Bladder microvascular endothelial cell (primary cell): ENCODE data around the gene NKAP. TPM values are rescaled to one million over a fixed set of nuclear protein-coding genes. Genes with fewer than 3 reads are reported as not detected.

Experiments used
- total RNA-seq: library from RNA; depleted of rRNA; stranded (reverse); fragments of >200 nt; gene quantifications from 2 replicates; pipeline ENCODE4 v1.2.3, GENCODE V29; 2014

Gene NKAP
- 2.9 and 3.1 TPM in 2 replicates for total RNA-seq

DNA sequence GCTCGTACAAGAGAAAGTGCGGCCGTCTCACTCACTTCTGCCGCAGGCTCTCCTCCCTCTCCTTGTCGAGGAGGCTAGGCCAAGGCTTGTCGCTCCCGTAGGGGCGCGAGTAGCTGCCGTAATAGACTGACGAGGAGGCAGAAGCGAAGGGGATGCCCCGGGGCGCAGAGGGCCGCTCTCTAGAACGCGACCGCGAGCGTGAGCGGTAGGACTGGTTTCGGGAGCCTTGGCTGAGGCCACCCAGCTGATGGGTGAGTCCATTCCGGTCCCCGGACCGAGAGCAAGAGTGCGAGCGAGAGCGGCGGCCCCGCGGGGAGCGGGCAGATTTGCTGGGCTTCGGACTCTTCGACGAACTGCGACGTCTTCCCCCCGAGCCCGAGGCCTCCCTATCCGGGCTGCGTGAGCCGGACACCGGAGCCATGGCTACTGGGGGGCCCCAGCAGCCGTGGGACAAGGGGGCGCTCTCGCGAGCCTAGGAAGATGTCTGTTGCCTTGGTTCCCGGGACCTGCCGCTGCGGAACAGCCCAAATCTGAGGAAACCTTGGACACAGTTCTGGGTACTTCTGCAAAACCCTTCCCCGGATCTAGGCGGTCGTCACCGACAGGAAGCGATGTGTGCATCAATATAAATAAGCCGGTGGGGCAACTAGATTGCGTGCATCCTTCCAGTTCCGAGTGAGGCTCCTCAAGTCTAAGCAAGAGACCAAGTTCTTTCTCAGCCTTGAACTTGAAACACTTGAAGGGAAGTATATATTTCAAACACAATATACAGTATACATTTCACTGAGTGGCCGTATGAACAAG lies at the start of gene NKAP:
TSS of gene NKAP (minus strand) at position 567 of the 804 bp plus-strand sequence. CDS start at position 421, 146 bp downstream.

DNA sequence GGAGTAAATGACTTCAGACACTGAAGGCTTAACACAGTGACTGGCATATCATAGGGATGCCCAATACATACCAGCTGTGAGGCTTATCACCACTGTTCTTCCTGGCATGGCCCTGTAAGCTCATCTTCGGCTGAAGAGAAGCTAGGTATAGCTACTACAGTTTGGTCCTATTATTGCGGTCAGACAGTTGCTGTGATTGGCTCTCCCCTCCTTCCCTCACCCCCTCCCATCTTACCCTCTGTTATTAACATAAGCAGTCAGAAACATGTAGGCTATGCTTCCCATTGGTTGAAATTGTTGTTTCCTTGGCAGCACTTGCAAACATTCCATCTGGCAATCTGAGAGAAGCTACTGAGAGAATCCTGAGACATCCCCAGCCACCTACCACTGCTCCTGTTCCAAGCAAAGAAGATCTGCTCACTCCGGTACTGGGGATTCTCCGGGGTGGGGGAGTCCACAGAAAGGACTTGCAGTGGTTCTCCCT lies 47.7 kb downstream of the NKAP start, which contains the start of gene AKAP14:
TSS of gene AKAP14 (plus strand) at position 51 of the 484 bp plus-strand sequence. CDS start 7,331 bp downstream, outside the sequence.

DNA sequence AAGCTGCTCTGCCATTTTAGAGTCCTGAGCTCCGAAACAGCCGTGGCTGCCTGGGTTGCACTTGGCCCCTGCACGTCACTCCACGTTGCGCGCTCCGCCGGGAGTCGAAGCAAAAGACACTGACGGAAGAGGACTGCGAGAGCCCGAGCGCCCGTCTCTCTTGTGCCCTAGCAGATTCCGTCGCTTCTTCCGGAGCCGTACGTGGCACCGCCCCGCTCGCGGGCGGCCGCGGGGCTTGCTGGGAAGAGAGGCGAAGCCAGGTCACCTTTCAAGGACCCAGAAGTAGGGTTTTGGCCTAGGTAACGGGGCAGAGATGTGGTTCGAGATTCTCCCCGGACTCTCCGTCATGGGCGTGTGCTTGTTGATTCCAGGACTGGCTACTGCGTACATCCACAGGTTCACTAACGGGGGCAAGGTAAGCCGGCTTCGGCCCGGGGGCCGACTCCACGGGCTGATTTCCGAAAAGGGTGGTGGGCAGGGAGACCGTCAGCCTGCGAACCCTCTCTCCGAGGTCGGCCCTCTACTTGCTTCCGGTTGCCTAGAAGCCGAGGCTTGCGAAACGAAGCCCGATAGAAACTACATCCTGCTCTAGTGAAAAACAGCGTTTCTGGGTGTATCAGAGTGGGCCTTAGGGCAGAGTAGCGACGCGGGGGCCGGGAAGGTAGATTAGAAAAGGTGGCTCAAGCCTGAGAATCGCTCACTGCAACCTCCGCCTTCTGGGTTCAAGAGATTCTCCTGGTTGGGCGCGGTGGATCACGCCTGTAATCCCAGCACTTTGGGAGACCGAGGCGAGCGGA lies 71.8 kb downstream of the NKAP start, which contains the start of the genes NDUFA1 and RNF113A:
TSS of gene NDUFA1 (plus strand) at position 234 of the 797 bp plus-strand sequence. CDS start at position 314, 80 bp downstream.
TSS of gene RNF113A (minus strand) at position 135 of the 797 bp plus-strand sequence. CDS start at position 15, 120 bp downstream.

Other genes with a start within 250 kb of the NKAP start
- gene SOWAHD, start 185.2 kb downstream of the NKAP start, total RNA-seq: not detected in 2 replicates
- gene RPL39, start 152.1 kb downstream of the NKAP start, total RNA-seq: 1,366 and 2,089 TPM in 2 replicates
- gene UPF3B, start 90.8 kb downstream of the NKAP start, total RNA-seq: 2.4 and 3.5 TPM in 2 replicates
- 12.2 and 14.2 TPM in 2 replicates for gene RNF113A, start 72.0 kb downstream of the NKAP start, total RNA-seq
- 94.1 and 103 TPM in 2 replicates for gene NDUFA1, start 71.9 kb downstream of the NKAP start, total RNA-seq
- gene AKAP14, start 47.9 kb downstream of the NKAP start, total RNA-seq: not detected in 2 replicates
- gene RHOXF2B, start 133.9 kb upstream of the NKAP start, total RNA-seq: not detected in 2 replicates
- gene RHOXF1, start 172.2 kb upstream of the NKAP start, total RNA-seq: not detected in 2 replicates
- gene RHOXF2, start 214.9 kb upstream of the NKAP start, total RNA-seq: not detected in 2 replicates